Ovary (tissue), 3 donors: ENCODE data around the gene ATRNL1.

Experiments used
- POLR2A ChIP-seq: fragments of 450-650 bp; IDR thresholded peaks from one replicate; pipeline ENCODE4 v1.6.1; 2017; ENCODE audit warnings: antibody characterized with exemption, mild to moderate bottlenecking, moderate library complexity
- TF ChIP-seq, protein P1 (sequence below), 3 donors: fragments of 450-650 bp in 2 of 3; fragments of 200-600 bp in 1 of 3; IDR thresholded peaks; one replicate each; pipeline versions ENCODE4 v1.5.1 to v1.8.0; 2016 to 2022; ENCODE audit warnings: antibody characterized with exemption in 3 of 3, mild to moderate bottlenecking in 1 of 3
- donor health status: DM: no; HTN: no; CAD: no.

GRCh38 chr10:115745943-115746342 lies 652.8 kb downstream of the ATRNL1 start:
- TF ChIP-seq, protein P1, sequence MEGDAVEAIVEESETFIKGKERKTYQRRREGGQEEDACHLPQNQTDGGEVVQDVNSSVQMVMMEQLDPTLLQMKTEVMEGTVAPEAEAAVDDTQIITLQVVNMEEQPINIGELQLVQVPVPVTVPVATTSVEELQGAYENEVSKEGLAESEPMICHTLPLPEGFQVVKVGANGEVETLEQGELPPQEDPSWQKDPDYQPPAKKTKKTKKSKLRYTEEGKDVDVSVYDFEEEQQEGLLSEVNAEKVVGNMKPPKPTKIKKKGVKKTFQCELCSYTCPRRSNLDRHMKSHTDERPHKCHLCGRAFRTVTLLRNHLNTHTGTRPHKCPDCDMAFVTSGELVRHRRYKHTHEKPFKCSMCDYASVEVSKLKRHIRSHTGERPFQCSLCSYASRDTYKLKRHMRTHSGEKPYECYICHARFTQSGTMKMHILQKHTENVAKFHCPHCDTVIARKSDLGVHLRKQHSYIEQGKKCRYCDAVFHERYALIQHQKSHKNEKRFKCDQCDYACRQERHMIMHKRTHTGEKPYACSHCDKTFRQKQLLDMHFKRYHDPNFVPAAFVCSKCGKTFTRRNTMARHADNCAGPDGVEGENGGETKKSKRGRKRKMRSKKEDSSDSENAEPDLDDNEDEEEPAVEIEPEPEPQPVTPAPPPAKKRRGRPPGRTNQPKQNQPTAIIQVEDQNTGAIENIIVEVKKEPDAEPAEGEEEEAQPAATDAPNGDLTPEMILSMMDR (IDR thresholded peaks at IDR 0.05): no peak
- TF ChIP-seq POLR2A: no peak
